ENCODE measurements around the gene RRBP1.

Gene RRBP1

GRCh38 chr20:17595856-17596255, 86.2 kb downstream of the RRBP1 start:
- DNase-seq (ENCODE audit: low spot score), result no peak
- TF ChIP-seq, protein P1, sequence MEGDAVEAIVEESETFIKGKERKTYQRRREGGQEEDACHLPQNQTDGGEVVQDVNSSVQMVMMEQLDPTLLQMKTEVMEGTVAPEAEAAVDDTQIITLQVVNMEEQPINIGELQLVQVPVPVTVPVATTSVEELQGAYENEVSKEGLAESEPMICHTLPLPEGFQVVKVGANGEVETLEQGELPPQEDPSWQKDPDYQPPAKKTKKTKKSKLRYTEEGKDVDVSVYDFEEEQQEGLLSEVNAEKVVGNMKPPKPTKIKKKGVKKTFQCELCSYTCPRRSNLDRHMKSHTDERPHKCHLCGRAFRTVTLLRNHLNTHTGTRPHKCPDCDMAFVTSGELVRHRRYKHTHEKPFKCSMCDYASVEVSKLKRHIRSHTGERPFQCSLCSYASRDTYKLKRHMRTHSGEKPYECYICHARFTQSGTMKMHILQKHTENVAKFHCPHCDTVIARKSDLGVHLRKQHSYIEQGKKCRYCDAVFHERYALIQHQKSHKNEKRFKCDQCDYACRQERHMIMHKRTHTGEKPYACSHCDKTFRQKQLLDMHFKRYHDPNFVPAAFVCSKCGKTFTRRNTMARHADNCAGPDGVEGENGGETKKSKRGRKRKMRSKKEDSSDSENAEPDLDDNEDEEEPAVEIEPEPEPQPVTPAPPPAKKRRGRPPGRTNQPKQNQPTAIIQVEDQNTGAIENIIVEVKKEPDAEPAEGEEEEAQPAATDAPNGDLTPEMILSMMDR (IDR thresholded peaks at IDR 0.05; ENCODE audit: extremely low read depth, missing control alignments), result no peak

DNA sequence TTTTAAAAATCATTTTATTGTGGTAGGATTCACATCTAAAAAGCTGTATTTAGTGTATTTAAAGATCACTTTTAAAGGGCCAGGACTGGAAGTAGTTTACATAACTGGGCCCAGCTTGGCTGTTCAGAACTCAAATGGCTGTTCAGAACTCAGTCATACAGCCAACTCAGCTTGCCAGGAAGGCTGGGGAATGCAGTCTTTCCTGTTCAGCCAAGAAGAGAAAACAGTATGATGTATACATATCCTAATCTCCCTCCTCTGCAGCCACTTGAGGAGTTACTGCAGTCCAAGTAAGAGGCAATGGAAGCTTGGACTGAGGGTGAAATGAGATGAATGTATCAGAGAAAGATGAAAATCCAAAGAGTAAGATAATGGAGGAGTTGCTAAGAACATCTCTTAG, 87.6 kb downstream of the RRBP1 start:
- no peak for DNase-seq (ENCODE audit: low spot score)
- TF ChIP-seq, protein P1 (IDR thresholded peaks at IDR 0.05; ENCODE audit: extremely low read depth, missing control alignments), result no peak

- no peak for DNase-seq (ENCODE audit: low spot score)
- TF ChIP-seq, protein P1 (IDR thresholded peaks at IDR 0.05; ENCODE audit: extremely low read depth, missing control alignments), result no peak
Measured at GRCh38 chr20:17593902-17594301, 88.1 kb downstream of the RRBP1 start.

GRCh38 chr20:17590245-17590644, 91.8 kb downstream of the RRBP1 start:
- no peak for DNase-seq (ENCODE audit: low spot score)
- TF ChIP-seq, protein P1 (IDR thresholded peaks at IDR 0.05; ENCODE audit: extremely low read depth, missing control alignments), result no peak

DNA sequence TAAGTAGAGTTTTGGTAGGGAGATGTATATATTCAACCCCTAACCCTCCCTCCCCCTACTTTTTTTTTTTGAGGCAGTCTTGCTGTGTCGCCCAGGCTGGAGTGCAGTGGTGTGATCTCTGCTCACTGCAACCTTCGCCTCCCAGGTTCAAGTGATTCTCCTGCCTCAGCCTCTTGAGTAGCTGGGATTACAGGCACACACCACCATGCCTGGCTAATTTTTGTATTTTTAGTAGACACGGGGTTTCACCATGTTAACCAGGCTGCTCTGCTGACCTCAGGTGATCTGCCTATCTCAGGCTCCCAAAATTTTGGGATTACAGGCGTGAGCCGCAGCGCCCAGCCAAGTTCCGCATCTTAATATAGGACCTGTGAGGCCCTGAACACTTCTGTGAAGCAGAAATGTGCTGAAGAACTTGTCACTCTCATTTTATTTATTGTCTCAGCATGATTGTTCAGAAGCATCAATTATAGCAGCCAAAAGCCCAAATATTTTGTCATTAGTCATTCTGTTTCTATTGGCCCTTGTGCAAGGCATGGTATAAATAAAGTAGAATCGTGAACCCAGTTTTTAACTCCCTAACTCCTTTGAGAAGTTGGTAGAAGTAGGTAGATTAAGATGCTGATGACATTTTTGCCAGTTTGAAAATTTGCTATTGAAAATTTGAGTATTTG, 92.7 kb downstream of the RRBP1 start:
- no peak for DNase-seq (ENCODE audit: low spot score)
- TF ChIP-seq, protein P1 (IDR thresholded peaks at IDR 0.05; ENCODE audit: extremely low read depth, missing control alignments), result no peak

GRCh38 chr20:17587824-17588223, 94.2 kb downstream of the RRBP1 start:
- TF ChIP-seq, protein P1 (IDR thresholded peaks at IDR 0.05; ENCODE audit: extremely low read depth, missing control alignments), result no peak
- no peak for DNase-seq (ENCODE audit: low spot score)

DNA sequence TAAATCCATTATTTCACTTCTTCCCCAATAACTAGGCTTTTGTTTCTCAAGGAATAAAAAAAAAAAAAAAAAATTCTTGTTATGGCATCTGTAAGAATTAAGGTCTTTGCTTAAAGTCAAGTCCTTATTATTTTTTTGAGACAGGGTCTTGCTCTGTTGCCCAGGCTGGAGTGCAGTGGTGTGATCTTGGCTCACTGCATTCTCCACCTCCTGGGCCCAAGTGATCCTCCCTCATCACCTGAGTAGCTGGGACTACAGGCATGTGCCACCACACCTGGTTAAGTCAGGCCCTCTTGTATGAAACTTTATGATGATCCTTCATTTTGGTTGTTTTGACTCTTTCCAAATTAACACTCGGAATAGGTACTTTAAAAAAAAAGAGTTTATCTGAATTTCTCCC, 94.9 kb downstream of the RRBP1 start:
- DNase-seq (ENCODE audit: low spot score), result no peak
- TF ChIP-seq, protein P1 (IDR thresholded peaks at IDR 0.05; ENCODE audit: extremely low read depth, missing control alignments), result no peak
